GM12878 (cell line): Measurements from ENCODE around the gene SMPD4. TPM values are rescaled to one million over a fixed set of nuclear protein-coding genes. Genes with fewer than 3 reads are reported as not detected.
"Not testable (repeated sequence)": the region's sequence is repeated elsewhere in the genome, so short reads cannot be mapped to it uniquely, and the experiment has no call there.

Experiments
- ATAC-seq: fragments of 200-7000 bp; cut with Tn5 transposase; 3 replicates; pipeline ENCODE4 v1.9.1; 2020; ENCODE audit warnings: mild to moderate bottlenecking, moderate library complexity
- BruUV-seq: library from RNA; stranded (reverse); fragments of 400-500 nt; replicated peaks from 2 replicates; lab custom pipeline; 2021; lab: Mats Ljungman, UMichigan
- CTCF ChIA-PET: fragments of 300-600 bp; sonication (Branson Sonifier 250); formaldehyde crosslinking; extraction: SDS; loops from one replicate; lab custom pipeline; 2021; ENCODE audit warnings: inconsistent platforms; lab: Yijun Ruan, JAX
- POLR2A ChIA-PET: fragments of 350-600 bp; formaldehyde crosslinking; extraction: SDS; loops from one replicate; lab custom pipeline; 2021; ENCODE audit warnings: inconsistent platforms; lab: Charles Lee
- RAD21 ChIA-PET: fragments of 300-600 bp; sonication (Branson Sonifier 250); formaldehyde crosslinking; loops from one replicate; lab custom pipeline; 2023; ENCODE audit warnings: antibody characterized with exemption; ENCODE audit not compliant: unreplicated experiment; lab: Charles Lee
- SMC1A ChIA-PET: fragments of 300-600 bp; sonication (Branson Sonifier 250); formaldehyde crosslinking; loops from one replicate; lab custom pipeline; 2023; ENCODE audit not compliant: unreplicated experiment, uncharacterized antibody; lab: Charles Lee
- DNase-seq: peaks from one replicate; pipeline ENCODE4 v3.0.0-alpha.2; 2011; ENCODE audit warnings: low read depth, low spot score
- FAIRE-seq: peaks from 3 replicates; lab custom pipeline; 2011; peaks lifted over from hg19 to GRCh38; lab: Jason Lieb, UNC
- H2AFZ ChIP-seq: 2 replicates; pipeline ENCODE4 v1.6.0; 2011; ENCODE audit warnings: low read depth, low read length, control low read depth; ENCODE audit not compliant: control insufficient read depth
- H3K27ac ChIP-seq: 2 replicates; pipeline ENCODE4 v1.5.1; 2011; ENCODE audit warnings: control low read depth; ENCODE audit not compliant: control insufficient read depth, insufficient read depth
- H3K27me3 ChIP-seq, 2 experiments: replicated peaks in 1 of 2; 2 replicates each; pipeline versions ENCODE4 v1.6.0 to v1.6.1; 2011; ENCODE audit warnings: low read length in 1 of 2; ENCODE audit not compliant: control insufficient read depth in 2 of 2, insufficient read depth in 2 of 2
- H3K36me3 ChIP-seq, 2 experiments: 2 replicates each; pipeline ENCODE4 v1.5.1; 2011; ENCODE audit warnings: low read length in 1 of 2; ENCODE audit not compliant: control insufficient read depth in 2 of 2, insufficient read depth in 2 of 2
- H3K4me1 ChIP-seq: 2 replicates; pipeline ENCODE4 v1.6.1; 2011; ENCODE audit warnings: mild to moderate bottlenecking, low read length, moderate library complexity, mixed read lengths; ENCODE audit not compliant: control insufficient read depth, insufficient read depth
- H3K4me2 ChIP-seq: 2 replicates; pipeline ENCODE4 v1.6.0; 2011; ENCODE audit warnings: control low read depth; ENCODE audit not compliant: control insufficient read depth, insufficient read depth
- H3K4me3 ChIP-seq: fragments of 200-600 bp; sonication (generic); 2 replicates; pipeline ENCODE4 v1.5.1; 2016
- H3K79me2 ChIP-seq: 2 replicates; pipeline ENCODE4 v1.6.0; 2011; ENCODE audit warnings: low read length; ENCODE audit not compliant: control insufficient read depth, insufficient read depth
- H3K9ac ChIP-seq: 2 replicates; pipeline ENCODE4 v1.8.0; 2011; ENCODE audit warnings: low read length, control low read depth, mixed read lengths; ENCODE audit not compliant: control insufficient read depth, insufficient read depth
- H3K9me3 ChIP-seq: replicated peaks from 3 replicates; pipeline ENCODE4 v1.5.1; 2011; ENCODE audit warnings: mild to moderate bottlenecking, low read length; ENCODE audit not compliant: control insufficient read depth, insufficient read depth
- H4K20me1 ChIP-seq: 2 replicates; pipeline ENCODE4 v1.6.0; 2011; ENCODE audit not compliant: control insufficient read depth, insufficient read depth
- WGBS: methylation state at CpG from one replicate; pipeline ENCODE4 v1.1.6; 2016; ENCODE audit warnings: low lambda C conversion rate; ENCODE audit not compliant: insufficient replicate concordance, insufficient coverage; ENCODE audit errors: missing lambda C conversion rate; 5-methylcytosine and 5-hydroxymethylcytosine counted together
- in situ Hi-C: fragments of 300-500 bp; cut with MboI; formaldehyde crosslinking; loops from 9 replicates; pipeline ENCODE4 v1.14.3; 2018; ENCODE audit warnings: mixed read lengths
- intact Hi-C: fragments of 100-400 bp; cut with micrococcal nuclease; formaldehyde crosslinking; loops from one replicate; pipeline ENCODE4 v1.14.2; 2022; ENCODE audit not compliant: unreplicated experiment
- polyA plus RNA-seq, 11 experiments: library from polyadenylated mRNA; depleted of rRNA in 4 of 11; unstranded in 6 of 11; stranded (reverse) in 5 of 11; fragments of >200 nt; fragmentation: Nextera tagmentation in 4 of 11; fragmentation: Illumina TruSeq in 1 of 11; extraction: Ambion mirVana in 4 of 11; extraction: Trizol in 1 of 11; gene quantifications; 1 replicate in 1 of 11; 2 replicates in 10 of 11; pipeline versions ENCODE4 v1.2.1 to v1.2.3, GENCODE V29; 2011 to 2016; ENCODE audit warnings: inconsistent platforms in 2 of 11, missing spikeins in 2 of 11, low read depth in 1 of 11
- total RNA-seq, 4 experiments: library from RNA; depleted of rRNA in 3 of 4; stranded (reverse); fragments of >200 nt in 3 of 4; fragmentation: Illumina TruSeq in 1 of 4; extraction: Trizol in 1 of 4; gene quantifications; 2 replicates each; pipeline versions ENCODE4 v1.2.1 to v1.2.3, GENCODE V29; 2013 to 2021

Gene SMPD4
- total and polyA plus RNA-seq, 10 of the 15 experiments (the other 5 are each of a cell fraction or from before 2014, with no cell fraction given), result 5.0 to 82.0 (median 45.7) TPM

GRCh38 chr2:130140516-130140915 lies 40.9 kb downstream of the SMPD4 start:
- RAD21 ChIA-PET, BruUV-seq, SMC1A ChIA-PET, H3K27ac ChIP-seq, intact Hi-C loops, H3K9me3 ChIP-seq, FAIRE-seq, H3K27me3 ChIP-seq, DNase-seq, H3K4me1 ChIP-seq, H2AFZ ChIP-seq, H3K9ac ChIP-seq, H3K4me2 ChIP-seq, H4K20me1 ChIP-seq, H3K4me3 ChIP-seq, POLR2A ChIA-PET, in situ Hi-C loops, CTCF ChIA-PET, H3K36me3 ChIP-seq, ATAC-seq, H3K79me2 ChIP-seq: not testable (repeated sequence)
- 59% methylated on average over 5 of the region's 7 CpGs for WGBS

GRCh38 chr2:130139331-130140280 lies 41.8 kb downstream of the SMPD4 start:
- in situ Hi-C loops, result loop anchor here (5.0 kb wide), 2 partner anchors 1388 to 1413 kb away; partner anchors contain the start of gene CCDC74A
- FAIRE-seq, H3K36me3 ChIP-seq, DNase-seq, POLR2A ChIA-PET, H3K4me1 ChIP-seq, H3K9ac ChIP-seq, H3K4me3 ChIP-seq, H2AFZ ChIP-seq, H4K20me1 ChIP-seq, ATAC-seq, H3K79me2 ChIP-seq, H3K4me2 ChIP-seq, SMC1A ChIA-PET, H3K27ac ChIP-seq, H3K9me3 ChIP-seq, CTCF ChIA-PET, BruUV-seq, RAD21 ChIA-PET, intact Hi-C loops, H3K27me3 ChIP-seq: not testable (repeated sequence)
- WGBS, result 71% methylated on average over 22 of the region's 30 CpGs

GRCh38 chr2:130138841-130139251 lies 42.6 kb downstream of the SMPD4 start:
- SMC1A ChIA-PET, FAIRE-seq, intact Hi-C loops: not testable (repeated sequence)

GRCh38 chr2:130138326-130138725 lies 43.1 kb downstream of the SMPD4 start:
- H3K9me3 ChIP-seq, H4K20me1 ChIP-seq, H3K4me1 ChIP-seq, H2AFZ ChIP-seq, FAIRE-seq, POLR2A ChIA-PET, H3K9ac ChIP-seq, H3K36me3 ChIP-seq, BruUV-seq, H3K79me2 ChIP-seq, CTCF ChIA-PET, ATAC-seq, RAD21 ChIA-PET, DNase-seq, H3K4me3 ChIP-seq, H3K4me2 ChIP-seq, H3K27ac ChIP-seq, H3K27me3 ChIP-seq, SMC1A ChIA-PET, intact Hi-C loops: not testable (repeated sequence)
- 51% methylated on average over 3 of the region's 13 CpGs for WGBS
- in situ Hi-C loops, result loop anchor here (5.0 kb wide), 2 partner anchors 1389 to 1414 kb away; partner anchors contain the start of gene CCDC74A

More at GRCh38 chr2:130138841-130139251, 42.6 kb downstream of the SMPD4 start:
- H3K79me2 ChIP-seq, H3K9me3 ChIP-seq, H3K36me3 ChIP-seq, RAD21 ChIA-PET, H4K20me1 ChIP-seq, BruUV-seq, H3K4me3 ChIP-seq, H3K9ac ChIP-seq, CTCF ChIA-PET, H3K4me1 ChIP-seq, H3K4me2 ChIP-seq, POLR2A ChIA-PET, H2AFZ ChIP-seq, ATAC-seq, DNase-seq, H3K27ac ChIP-seq, H3K27me3 ChIP-seq: not testable (repeated sequence)
- in situ Hi-C loops, result loop anchor here (5.0 kb wide), 2 partner anchors 1388 to 1413 kb away; partner anchors contain the start of gene CCDC74A
- 70% methylated on average over 13 of the region's 15 CpGs for WGBS
